ENCODE measurements around the gene KISS1R.

The KISS1R gene

DNA sequence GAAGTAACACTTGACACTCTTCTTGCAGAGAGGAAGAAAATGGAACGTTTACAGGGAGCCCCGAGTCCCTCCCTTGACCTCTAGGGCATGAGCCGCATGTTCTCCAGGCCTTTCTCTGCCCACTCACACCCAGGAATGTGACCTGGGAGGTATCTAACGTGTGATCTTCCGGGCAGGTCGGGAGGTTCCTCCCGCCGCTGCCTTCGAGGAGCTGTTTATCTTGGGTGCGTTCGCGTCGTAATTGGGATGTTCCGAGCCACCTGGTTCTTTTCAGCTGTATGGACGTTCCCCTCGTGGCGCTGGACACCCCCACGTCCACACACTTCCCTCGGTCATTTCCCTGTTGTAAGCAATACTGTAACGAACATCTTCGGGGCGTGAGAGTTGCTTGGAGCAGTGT lies 22.3 kb downstream of the KISS1R start:
- no peak for DNase-seq (ENCODE audit: low read depth)

DNA sequence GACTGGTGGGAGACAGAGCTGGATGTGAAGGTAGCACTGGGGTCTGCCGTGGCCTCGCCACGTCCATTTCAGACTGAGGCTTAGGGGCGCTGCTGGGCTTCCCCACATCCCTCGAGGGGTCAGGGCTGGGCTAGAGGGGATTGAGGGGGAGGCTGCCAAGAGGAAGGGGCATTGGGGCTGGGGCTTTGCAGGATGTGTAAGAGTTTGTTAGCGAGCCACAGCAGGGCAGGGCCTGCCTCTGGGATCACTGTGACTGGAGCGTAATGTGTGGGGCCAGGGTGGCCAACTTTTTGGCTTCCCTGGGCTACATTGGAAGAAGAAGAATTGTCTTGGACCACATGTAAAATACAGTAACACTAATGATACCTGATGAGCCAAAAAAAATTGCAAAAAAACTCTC lies 22.8 kb downstream of the KISS1R start:
- no peak for DNase-seq (ENCODE audit: low read depth)

DNA sequence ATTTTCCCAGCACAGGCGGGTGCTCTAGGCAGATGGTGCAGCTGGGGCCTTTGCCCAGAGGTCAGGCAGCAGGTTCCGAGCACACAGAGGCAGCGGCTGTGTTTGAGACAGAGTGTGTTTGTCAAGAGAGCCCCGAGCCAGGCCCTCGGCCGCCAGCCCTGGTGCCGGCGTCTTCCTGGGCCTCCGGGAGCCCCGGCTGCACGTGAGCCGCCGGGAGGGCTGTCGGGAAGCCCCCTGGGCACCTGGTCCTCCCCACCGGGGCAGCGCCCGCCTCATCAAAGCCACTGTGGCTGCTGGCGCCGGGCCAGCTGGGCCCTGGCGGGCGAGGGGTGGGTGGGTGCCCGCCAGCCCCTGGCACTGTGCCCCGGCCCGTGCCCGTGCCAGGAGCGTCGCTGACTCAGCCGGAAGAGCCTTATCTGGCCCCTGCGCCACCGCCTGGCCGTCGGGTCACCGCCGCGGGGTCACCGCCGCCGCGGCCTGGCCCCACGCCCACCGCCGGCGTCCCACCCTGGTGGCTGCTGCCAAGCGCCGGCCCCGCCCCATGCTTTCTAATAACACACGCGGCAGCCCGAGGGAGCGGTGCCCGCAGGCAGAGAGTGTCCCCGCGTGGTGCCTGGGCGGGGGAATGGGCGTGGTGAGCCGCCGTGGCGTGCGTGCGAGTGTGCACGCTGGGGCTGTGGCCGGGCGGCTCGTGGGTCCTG lies 23.6 kb downstream of the KISS1R start:
- peak; percentile 37 for DNase-seq (ENCODE audit: low read depth)

DNA sequence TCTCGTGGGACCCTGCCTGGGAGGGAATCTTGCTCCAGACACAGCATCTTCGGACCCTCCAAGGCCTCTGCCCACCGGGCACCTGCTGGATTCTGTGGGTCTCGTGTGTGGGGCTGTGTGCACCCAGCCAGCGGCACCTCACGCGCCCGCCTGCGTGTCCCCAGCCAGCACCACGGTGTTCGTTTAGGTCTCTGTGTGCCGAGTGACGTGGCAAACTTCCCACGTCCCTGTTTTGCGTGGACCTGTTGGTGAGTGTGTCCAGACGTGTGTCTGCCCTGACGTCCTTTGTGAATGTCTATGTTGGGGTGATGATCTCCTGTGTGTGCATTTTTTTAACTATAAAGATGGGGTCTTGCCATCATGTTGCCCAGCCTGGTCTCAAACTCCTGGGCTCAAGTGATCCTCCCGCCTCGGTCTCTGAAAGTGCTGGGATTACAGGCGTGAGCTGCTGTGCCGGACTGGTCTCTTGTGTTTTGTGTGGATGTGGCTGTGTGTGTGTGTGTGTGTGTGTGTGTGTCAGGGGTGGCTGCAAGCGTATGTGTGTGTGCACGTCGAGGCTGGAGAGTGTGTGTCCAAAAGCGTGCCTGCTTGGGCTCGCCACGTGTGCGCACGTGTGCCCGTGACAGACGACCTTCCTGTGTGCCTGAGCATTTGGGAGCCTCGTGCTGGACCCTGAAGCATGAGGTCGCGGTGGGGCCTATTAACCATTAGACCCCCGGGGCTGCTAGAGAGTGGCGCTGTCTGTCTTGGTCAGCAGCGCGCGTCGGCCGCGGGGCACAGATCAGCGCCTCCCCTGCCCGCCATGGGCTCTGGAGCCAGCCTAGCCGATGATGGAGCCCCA lies 24.4 kb downstream of the KISS1R start:
- no peak for DNase-seq (ENCODE audit: low read depth)

DNA sequence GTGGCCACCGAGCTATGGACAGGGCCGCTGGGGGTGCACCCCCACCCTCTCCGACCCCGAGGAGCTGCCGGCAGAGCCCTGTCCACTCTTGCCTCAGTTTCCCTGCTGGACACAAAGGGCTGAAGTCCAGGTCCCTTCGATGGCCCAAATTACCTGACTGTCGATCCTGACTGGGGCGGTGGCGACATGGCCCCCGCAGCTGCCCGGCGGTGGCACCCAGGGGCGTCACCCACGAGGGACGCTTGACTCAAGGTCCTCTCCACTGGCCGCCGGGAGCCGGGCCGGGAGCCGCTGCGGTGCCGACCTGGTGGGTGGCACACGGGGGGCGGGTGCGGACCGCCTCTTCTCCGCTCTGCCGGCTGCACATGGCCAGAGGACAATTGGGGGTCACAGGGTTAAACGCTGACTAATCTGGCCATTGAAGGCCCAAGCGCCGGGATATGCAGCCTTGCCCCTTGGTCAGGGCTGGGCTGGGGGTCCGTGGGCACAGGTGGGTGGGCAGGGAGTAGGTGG lies 25.1 kb downstream of the KISS1R start:
- no peak for DNase-seq (ENCODE audit: low read depth)

DNA sequence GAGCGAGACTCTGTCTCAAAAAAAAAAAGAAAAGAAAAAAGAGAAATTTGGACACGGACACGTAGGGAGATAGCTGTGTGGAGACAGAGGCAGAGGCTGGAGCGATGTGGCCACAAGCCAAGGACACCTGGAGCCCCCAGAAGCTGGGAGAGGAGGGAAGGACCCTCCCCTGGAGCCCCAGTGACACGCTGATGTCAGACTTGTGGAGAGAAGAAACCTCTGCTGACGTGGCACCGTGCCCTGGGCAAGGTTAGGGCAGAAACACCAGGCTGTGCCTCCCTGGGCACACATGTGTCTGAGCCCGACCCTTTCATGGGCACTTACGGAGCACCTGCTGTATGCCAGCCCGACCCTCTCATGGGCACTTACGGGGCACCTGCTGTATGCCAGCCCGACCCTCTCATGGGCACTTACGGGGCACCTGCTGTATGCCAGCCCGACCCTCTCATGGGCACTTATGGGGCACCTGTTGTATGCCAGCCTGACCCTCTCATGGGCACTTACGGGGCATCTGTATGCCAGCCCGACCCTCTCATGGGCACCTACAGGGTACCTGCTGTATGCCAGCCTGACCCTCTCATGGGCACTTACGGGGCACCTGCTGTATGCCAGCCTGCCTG lies 26.5 kb downstream of the KISS1R start:
- DNase-seq (ENCODE audit: low read depth), result no peak

DNA sequence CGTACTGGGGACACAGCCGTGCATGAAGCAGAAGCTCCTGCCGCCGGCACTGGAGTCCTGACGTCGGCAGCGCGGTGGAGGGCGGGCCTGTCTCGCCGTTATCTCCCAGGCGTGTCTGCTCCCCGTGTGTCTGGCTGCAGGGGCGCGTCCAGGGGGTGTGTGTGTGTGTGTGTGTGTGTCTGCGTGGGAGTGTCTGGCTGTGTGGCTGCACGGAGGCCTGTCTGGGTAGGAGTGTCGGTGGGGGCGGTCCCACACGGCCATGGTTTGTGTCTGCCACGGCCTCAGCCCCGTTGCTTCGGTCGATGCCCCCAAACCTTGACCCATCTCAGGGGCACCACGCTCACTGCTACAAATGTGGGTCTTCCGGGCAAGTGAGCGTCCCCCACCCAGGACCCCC lies 27.0 kb downstream of the KISS1R start:
- DNase-seq (ENCODE audit: low read depth), result no peak

DNA sequence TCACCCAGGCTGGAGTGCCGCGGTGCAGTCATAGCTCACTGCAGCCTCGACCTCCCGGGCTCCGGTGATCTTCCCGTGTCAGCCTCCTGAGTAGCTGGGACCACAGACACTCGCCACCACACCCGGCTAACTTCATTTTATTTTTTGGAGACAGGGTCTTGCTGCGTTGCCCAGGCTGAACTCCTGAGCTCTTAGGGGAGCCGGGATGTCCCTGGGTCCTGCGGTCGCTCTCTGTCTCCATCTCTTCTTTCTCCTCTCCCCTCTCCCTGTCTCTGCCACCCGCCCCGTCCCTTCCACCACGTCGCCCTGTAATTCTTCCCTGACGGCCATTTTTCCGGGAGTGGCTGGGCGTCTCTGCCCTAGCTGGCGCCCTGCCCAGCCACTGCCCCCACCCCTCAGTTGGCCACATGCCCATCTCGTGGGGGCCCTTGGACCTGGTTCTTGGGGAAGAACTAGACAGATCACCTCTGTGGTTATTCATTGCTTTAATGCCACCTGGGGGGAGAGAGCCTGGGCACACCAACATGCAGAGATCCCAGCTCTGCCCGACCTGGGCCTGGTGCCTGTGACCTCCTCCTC lies 27.6 kb downstream of the KISS1R start:
- no peak for DNase-seq (ENCODE audit: low read depth)

DNA sequence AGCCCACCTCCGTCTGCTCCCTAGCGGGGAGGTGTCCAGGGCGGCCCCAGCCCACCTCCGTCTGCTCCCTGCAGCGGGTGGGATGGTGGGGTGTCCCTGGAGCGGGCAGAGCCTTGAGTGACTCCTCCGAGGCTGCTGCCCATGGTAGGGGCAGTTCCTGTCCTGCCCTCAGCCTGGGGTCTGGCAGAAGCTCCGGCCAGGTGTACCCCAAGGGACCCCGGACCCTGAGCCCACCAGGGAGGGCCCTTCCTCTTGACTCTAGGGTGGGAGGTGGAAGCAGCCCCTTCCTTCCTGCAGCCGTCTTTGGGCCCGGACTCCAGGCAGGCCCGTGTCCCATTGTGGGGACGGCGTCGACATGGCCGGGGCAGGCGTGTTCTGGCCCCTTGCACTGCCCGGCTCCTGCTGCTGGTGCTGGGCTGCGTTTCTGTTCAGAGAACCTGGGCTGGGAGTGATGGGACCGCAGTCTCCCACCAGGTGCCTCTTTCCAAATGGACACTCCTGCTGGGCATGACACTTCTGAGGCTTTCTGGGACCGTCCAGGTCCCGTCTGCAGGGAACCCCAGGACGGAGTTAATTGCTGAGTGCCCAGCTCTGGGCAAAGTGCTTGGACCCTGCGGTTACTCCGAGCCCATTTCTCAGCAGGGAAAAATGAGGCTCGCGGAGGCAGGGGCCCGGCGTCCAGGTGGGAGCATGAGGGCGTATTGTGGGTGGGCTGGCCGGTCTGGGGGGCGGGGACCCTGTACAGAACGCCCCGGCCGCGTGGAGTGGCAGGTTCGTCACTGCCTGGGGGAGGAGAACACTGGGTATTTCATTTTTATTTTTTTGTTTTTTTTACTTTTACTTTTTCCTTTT lies 28.5 kb downstream of the KISS1R start:
- DNase-seq (ENCODE audit: low read depth), result no peak

DNA sequence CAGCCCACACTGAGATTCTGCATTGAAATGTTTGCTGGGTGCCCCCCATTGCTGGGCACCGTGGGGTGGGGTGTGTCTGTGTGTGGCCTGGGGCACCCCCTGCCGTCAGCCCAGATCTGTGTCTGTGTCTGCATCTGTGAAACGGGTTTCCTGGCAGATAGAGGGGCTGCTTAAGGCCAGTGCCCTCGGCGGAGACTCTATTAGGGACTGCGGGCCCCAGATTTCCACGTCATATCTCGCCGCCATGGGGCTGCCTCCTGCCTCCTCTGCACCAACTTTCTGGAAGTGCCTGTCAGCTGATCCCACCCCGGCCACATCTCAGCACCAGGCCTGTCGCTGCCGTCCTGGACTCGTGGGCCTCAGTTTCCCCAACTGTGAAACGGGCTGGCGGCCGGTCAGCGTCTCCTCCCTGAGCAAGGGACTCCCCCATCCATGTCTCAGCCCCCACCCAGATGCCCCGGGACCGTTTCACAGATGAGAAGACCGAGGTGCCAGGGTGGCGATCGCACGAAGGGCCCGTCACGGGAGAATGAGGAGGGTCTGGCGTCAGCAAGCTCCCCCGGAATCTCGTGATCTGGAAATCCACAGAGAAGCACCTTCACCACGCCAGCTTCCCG lies 30.1 kb downstream of the KISS1R start:
- DNase-seq (ENCODE audit: low read depth), result no peak

DNA sequence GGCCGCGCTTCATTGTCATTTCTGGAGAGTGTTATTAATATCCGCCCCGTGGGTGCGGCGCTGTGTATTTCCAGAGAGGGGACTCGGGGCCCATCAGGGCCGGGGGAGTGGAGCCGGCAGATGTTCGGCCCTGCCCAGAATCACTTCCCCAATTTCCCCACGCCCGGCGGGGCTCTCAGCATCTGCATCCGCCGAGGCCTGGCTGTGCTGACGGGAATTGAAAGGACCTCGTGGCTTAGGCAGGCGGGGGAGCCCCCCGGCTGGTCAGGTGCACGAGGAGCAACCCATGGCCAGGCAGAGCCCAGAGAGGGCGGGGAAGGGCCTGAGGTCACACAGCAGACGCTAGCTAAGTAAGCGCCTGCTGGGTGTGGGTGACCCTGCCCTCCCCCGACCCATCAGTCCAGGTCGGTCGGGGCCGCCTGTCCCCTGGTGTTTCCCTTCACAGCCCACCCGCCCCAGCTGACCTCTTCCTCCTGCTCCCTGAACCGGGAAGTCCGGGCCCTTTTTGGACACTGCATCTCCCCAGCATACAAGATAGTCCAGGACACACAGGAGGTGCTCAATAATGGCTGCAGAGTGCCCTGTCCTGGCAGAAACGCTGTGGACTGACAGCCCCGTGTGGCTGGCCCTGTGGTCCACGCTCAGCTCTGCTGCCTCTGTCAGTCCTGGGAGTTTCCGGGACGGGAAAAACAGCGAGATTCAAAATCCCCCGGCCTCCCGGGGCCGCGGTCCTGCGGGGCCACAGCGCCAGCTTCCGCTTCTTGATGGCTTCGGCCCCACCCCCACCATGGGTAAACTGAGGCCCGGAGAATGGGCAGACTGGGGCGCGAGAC lies 30.8 kb downstream of the KISS1R start:
- no peak for DNase-seq (ENCODE audit: low read depth)

DNA sequence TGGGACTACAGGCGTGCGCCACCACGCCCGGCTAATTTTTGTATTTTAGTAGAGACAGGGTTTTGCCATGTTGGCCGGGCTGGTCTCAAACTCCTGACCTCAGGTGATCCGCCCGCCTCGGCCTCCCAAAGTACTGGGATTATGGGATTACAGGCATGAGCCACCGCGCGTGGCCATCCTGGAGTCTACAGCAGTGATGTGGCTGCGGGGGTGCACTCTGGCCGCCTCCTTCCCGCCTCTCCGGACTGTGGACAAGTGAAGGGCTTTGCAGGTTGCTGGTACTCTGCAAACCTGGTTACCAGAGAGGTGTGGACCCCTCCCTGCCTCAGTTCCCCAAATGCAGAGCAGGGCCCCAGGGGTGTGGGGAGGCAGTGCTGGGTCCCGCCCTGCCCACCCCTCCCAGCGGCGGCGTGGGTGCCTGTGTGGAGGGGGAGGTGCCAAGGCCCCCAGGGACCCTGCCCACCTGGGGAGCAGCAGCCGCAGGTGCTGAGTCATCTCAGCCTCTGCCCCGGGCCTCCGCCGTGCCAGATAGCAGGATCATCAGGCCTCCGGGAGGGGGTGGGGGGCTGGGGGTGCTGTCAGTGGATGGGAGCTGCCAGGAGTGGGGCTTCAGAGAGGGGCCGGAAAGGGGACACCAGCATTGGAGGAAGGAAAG lies 31.8 kb downstream of the KISS1R start:
- DNase-seq (ENCODE audit: low read depth), result no peak

DNA sequence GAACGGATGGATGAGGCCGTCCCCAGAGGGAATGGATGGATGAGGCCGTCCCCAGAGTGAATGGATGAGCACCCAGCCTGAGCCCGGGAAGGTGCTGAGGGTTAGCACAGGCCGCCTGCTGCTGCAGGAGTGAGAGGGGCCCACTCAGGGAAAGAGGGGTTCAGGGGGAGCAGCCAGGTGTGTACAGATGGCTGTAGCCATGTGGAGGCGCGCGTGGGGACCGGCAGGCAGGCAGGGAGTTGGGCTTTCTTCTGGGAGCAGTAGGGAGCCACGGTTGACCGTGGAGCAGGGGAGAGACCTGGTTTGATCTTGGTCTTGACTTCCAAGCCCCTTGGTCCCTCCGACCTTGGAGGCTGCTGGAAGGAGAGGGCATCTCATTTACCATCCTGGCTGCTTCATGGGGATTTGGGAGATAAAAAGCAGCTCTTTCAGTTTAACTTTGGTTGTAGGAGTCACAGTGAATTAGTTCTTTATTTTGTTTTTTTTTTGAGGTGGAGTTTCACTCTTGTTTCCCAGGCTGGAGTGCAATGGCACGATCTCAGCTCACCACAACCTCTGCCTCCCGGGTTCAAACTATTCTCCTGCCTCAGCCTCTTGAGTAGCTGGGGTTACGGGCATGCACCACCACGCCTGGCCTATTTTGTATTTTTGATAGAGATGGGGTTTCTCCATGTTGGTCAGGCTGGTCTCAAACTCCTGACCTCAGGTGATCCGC lies 33.4 kb downstream of the KISS1R start:
- DNase-seq (ENCODE audit: low read depth), result no peak

DNA sequence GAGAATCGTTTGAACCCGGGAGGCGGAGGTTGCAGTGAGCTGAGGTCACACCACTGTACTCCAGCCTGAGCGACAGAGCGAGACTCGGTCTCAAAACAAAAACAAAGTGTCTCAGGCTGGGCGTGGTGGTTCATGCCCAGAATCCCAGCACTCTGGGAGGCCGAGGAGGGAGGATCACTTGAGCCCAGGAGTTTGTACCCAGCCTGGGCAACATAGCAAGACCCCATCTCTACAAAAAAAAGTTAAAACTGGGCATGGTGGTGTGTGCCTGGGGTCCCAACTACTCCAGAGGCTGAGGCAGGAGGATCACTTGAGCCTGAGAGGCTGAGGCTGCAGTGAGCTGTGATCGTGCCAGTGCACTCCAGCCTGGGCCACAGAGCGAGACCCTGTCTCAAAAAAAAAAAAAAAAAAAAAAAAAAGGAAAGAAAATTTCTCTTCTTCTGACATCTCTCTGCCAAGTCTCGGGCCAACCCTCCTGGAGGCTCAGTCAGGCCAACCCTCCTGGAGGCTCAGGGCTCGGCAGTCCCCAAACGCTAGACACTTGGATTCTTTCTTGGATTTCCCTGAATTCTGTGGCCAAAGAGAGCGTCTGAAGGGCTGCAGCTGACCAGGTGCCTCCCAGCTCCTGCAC lies 35.0 kb downstream of the KISS1R start:
- DNase-seq (ENCODE audit: low read depth), result no peak

DNA sequence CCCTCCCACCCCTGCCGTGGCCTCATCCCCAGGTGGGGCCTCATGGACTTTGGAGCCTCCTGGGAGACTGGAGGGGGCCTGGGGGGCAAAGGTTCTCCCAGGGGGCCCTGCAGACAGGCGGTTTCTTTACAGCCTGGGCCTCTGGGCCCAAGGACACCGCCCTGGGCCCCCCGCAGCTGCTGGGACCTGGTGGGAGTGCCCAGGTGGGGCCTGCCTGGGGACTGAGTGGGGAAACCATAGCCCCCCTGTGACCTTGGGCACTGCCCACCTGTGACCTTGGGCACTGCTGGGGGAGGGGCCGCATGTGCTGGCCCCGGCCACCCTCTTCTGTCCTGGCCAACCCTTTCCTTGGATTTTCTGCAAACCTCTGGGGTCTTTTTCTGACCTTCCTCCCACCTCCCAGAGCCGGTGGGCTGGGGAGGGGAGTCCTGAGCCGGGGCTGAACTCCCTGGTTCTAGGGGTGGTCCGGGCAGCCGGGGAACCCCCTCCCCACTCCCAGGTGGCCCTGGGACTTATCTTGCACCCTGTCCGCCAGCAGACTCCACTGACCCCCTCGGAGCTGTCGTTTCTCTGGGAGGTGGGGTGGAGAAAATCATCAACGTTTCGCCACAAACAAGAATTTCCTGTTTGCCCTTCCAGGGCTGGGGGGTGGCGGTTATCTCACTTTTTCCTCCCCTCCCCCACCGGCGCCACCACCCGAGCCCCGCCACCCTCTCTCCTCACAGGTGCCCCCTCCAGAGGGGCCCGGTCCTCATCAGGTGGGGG lies 35.7 kb downstream of the KISS1R start:
- no peak for DNase-seq (ENCODE audit: low read depth)

DNA sequence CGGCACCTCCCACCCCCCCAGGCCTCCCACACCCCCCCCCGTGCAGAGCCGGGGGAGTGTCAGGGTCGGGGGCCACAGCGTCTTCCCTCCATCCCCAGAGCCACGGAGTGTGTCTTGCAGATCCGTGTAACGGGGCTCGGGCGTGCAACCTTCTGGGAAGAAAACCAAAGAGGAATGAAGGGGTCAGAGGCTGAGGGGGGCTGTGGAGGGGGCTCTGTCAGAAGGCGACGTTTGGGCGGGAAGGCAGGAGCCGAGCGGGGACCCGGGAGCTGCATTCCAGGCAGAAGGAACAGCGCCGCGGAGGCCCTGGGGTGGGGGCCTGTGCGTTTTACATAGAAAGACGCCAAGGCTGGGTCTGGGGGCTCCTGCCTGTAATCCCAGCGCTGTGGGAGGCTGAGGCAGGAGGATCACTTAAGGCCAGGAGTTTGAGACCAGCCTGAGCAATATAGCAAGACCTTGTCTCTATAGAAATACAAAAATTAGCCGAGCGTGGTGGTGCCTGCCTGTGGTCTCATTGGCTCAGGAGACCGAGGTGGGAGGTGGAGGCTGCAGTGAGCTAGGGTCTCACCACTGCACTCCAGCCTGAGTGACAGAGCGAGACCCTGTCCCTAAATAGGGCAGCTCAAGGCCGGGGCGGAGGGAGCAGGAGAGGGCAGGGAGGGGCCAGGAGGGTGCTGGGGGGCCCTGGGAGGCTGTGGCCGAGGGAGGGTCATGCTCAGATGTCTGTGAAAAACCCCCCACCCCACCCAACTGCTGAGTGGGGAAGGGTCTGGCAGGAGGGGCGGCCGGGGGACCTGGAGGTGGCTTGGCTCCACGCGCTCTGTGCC lies 36.5 kb downstream of the KISS1R start:
- DNase-seq (ENCODE audit: low read depth), result no peak

DNA sequence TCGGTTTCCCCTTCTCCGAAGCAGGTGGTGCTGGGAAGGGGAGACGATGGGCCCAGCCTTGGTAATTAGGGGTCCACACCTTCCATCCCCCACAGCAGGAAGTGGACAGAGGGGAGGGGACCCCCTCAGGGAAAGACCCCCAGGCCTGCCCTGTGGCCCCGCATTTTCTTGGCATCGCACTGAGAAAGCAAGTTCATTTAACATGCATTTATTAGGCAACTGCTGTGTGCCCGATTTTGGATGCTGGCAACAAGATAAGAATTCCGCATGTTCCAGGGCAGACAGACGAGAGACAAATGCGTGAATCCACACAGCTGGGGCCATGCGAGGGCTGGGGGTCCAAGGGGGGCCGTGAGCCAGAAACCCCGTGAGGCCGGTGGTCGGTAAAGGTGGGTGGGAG lies 37.1 kb downstream of the KISS1R start:
- no peak for DNase-seq (ENCODE audit: low read depth)

All from activated T-cell treated with anti-CD3 and anti-CD28 coated beads for 24 hours (primary cell).